DMS114 treated with DMSO at 0.1 percent for 48 hours (cell line): ENCODE data around the gene COASY.
"Not testable (repeated sequence)": the region's sequence is repeated elsewhere in the genome, so short reads cannot be mapped to it uniquely, and the experiment has no call there.

Experiments
- DNase-seq: peaks from one replicate; lab custom pipeline; 2025; ENCODE audit not compliant: unreplicated experiment; lab: John Stamatoyannopoulos, UW

The COASY gene

GRCh38 chr17:42531455-42532354 is 30.2 kb upstream of the COASY start:
- peak; percentile 56 for DNase-seq

- peak; percentile 70 for DNase-seq
Observed at GRCh38 chr17:42535155-42536047, 26.5 kb upstream of the COASY start.

- peak; percentile 70 for DNase-seq
Observed at GRCh38 chr17:42536048-42536371, 25.9 kb upstream of the COASY start, which contains the start of gene NAGLU. Gene NAGLU (plus strand): TSS chr17:42536241. CDS start chr17:42536273, 32 bp downstream.

- no peak for DNase-seq
Observed at GRCh38 chr17:42536372-42537155, 25.4 kb upstream of the COASY start.

- no peak for DNase-seq
Observed at GRCh38 chr17:42537156-42537805, 24.7 kb upstream of the COASY start.

GRCh38 chr17:42537826-42538451 is 24.0 kb upstream of the COASY start:
- no peak for DNase-seq

- no peak for DNase-seq
Observed at GRCh38 chr17:42538482-42538881, 23.5 kb upstream of the COASY start.

GRCh38 chr17:42540558-42540957 is 21.4 kb upstream of the COASY start:
- not testable (repeated sequence) for DNase-seq

GRCh38 chr17:42541041-42541833 is 20.7 kb upstream of the COASY start:
- no peak for DNase-seq

- DNase-seq = no peak
Observed at GRCh38 chr17:42543190-42544079, 18.5 kb upstream of the COASY start.

GRCh38 chr17:42544874-42545283 is 17.1 kb upstream of the COASY start:
- DNase-seq = no peak

- not testable (repeated sequence) for DNase-seq
Observed at GRCh38 chr17:42545755-42546505, 16.0 kb upstream of the COASY start.

GRCh38 chr17:42547001-42547461 is 14.9 kb upstream of the COASY start:
- DNase-seq = no peak

- DNase-seq = no peak
Observed at GRCh38 chr17:42547698-42548069, 14.3 kb upstream of the COASY start.

GRCh38 chr17:42548070-42548837 is 13.7 kb upstream of the COASY start:
- no peak for DNase-seq

GRCh38 chr17:42548993-42549755 is 12.8 kb upstream of the COASY start:
- no peak for DNase-seq
